ENCODE measurements around the gene U2AF1L4. TPM values are rescaled to one million over a fixed set of nuclear protein-coding genes. Genes with fewer than 3 reads are reported as not detected.

U2AF1L4 gene
- total and polyA plus RNA-seq, 2 experiments from 2014 or later = 30.3 to 61.7 TPM

DNA sequence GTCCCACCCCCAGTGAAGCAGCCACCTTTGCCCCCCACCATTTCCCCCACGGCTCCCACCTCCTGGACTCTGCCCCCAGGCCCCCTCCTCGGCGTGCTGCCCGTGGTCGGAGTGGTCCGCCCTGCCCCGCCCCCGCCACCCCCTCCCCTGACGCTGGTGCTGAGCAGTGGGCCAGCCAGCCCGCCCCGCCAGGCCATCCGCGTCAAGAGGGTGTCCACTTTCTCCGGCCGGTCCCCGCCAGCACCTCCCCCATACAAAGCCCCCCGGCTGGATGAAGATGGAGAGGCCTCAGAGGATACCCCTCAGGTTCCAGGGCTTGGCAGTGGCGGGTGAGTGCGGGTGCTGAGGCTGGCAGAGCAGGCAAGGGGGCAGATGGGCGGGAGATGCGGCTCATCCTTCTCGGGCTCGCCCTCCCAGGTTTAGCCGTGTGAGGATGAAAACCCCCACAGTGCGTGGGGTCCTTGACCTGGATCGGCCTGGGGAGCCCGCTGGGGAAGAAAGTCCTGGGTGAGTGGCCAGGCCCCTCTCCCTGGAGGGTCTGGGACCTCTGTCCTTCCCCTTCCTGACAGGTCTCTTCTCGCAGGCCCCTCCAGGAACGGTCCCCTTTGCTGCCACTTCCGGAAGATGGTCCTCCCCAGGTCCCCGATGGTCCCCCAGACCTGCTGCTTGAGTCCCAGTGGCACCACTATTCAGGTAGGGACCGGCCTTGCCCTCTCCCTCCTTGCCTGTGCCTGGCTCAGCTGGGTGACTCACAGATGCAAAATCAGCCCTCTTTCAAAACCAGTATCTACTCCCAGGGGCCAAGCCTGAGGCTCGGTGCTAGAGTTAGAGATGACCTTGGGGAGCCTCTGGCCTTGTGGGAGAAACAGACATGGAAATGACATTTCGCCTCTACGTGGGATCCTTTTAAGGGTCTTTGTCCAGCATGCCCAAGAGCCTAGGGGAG, 11.8 kb downstream of the U2AF1L4 start:
- no peaks in the 10 kb centered on the region for H3K9me3 ChIP-seq (ENCODE audit: low read depth)
- TF ChIP-seq, protein P1, sequence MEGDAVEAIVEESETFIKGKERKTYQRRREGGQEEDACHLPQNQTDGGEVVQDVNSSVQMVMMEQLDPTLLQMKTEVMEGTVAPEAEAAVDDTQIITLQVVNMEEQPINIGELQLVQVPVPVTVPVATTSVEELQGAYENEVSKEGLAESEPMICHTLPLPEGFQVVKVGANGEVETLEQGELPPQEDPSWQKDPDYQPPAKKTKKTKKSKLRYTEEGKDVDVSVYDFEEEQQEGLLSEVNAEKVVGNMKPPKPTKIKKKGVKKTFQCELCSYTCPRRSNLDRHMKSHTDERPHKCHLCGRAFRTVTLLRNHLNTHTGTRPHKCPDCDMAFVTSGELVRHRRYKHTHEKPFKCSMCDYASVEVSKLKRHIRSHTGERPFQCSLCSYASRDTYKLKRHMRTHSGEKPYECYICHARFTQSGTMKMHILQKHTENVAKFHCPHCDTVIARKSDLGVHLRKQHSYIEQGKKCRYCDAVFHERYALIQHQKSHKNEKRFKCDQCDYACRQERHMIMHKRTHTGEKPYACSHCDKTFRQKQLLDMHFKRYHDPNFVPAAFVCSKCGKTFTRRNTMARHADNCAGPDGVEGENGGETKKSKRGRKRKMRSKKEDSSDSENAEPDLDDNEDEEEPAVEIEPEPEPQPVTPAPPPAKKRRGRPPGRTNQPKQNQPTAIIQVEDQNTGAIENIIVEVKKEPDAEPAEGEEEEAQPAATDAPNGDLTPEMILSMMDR (IDR thresholded peaks at IDR 0.05; ENCODE audit: low read depth, low read length) = no peak
- H3K36me3 ChIP-seq = peaks cover 42% of the 10 kb centered on the region
- no peaks in the 10 kb centered on the region for H3K4me1 ChIP-seq (ENCODE audit: low read depth)
- H3K4me3 ChIP-seq = no peak overlapping the region
- H3K27ac ChIP-seq = no peak overlapping the region
- no peaks in the 10 kb centered on the region for H3K27me3 ChIP-seq
- DNase-seq (ENCODE audit: low read depth in 1 of 2, low spot score in 1 of 2) = no peak

DNA sequence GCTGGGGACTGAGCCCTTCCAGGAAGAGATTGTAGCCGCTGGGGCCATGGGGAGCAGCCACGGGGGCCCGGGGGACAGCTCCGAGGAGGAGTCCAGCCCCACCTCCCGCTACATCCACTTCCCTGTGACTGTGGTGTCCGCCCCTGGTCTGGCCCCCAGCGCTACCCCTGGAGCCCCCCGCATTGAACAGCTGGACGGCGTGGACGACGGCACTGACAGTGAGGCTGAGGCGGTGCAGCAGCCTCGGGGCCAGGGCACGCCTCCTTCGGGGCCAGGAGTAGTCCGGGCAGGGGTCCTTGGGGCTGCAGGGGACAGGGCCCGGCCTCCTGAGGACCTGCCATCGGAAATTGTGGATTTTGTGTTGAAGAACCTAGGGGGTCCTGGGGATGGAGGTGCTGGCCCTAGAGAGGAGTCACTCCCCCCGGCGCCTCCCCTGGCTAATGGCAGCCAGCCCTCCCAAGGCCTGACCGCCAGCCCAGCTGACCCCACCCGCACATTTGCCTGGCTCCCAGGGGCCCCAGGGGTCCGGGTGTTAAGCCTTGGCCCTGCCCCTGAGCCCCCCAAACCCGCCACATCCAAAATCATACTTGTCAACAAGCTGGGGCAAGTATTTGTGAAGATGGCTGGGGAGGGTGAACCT, 12.6 kb downstream of the U2AF1L4 start:
- Histone ChIP-seq H3K4me3 (no peak overlapping the region), H3K27ac (no peak overlapping the region), H3K4me1 (ENCODE audit: low read depth) (no peaks in the 10 kb centered on the region), H3K27me3 (no peaks in the 10 kb centered on the region), H3K9me3 (ENCODE audit: low read depth) (no peaks in the 10 kb centered on the region), H3K36me3 (peaks cover 46% of the 10 kb centered on the region)
- DNase-seq (ENCODE audit: low read depth in 1 of 2, low spot score in 1 of 2) = no peak
- TF ChIP-seq, protein P1 (IDR thresholded peaks at IDR 0.05; ENCODE audit: low read depth, low read length) = no peak

DNA sequence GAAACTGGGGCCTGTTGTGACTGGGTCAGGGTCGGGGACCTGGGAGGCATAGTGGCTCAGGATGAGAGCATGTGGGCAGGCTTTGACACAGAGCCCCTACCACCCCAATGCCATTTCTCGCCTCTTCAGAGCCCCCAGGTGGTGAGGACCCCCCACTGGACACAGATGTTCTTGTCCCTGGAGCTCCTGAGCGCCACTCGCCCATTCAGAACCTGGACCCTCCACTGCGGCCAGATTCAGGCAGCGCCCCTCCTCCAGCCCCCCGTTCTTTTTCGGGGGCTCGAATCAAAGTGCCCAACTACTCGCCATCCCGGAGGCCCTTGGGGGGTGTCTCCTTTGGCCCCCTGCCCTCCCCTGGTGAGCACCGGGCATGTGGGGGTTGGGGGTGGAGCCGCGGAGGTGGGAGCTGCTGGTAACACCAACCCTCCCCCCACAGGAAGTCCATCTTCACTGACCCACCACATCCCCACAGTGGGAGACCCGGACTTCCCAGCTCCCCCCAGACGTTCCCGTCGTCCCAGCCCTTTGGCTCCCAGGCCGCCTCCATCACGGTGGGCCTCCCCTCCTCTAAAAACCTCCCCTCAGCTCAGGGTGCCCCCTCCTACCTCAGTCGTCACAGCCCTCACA, 13.3 kb downstream of the U2AF1L4 start:
- Histone ChIP-seq H3K36me3 (peaks cover 51% of the 10 kb centered on the region), H3K27me3 (no peaks in the 10 kb centered on the region), H3K27ac (no peak overlapping the region), H3K4me3 (no peak overlapping the region), H3K9me3 (ENCODE audit: low read depth) (no peaks in the 10 kb centered on the region), H3K4me1 (ENCODE audit: low read depth) (no peaks in the 10 kb centered on the region)
- TF ChIP-seq, protein P1 (IDR thresholded peaks at IDR 0.05; ENCODE audit: low read depth, low read length) = no peak
- DNase-seq (ENCODE audit: low read depth in 1 of 2, low spot score in 1 of 2) = no peak

DNA sequence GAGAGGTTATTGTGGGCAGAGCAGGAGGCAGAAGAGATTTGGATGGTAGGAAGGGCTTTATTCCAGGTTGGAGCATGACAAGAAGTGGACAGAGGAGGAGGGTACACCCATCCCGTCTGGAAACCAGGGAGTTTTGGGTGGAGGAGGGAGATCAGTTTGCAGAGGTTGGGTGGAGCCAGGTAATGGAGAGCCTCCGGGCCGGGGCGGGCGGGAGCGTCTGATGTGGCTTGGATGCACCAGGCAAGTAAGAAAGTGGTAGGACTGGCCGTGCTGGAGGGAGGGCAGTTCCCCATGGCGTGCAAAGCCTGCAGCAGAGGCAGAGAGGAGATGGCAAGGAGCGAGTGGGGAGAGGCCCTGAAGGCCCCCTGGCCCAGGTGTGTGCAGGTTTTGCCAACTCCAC, 13.9 kb downstream of the U2AF1L4 start:
- Histone ChIP-seq H3K4me3 (no peak overlapping the region), H3K27ac (no peak overlapping the region), H3K36me3 (peaks cover 49% of the 10 kb centered on the region), H3K27me3 (no peaks in the 10 kb centered on the region), H3K9me3 (ENCODE audit: low read depth) (no peaks in the 10 kb centered on the region), H3K4me1 (ENCODE audit: low read depth) (no peaks in the 10 kb centered on the region)
- DNase-seq (ENCODE audit: low read depth in 1 of 2, low spot score in 1 of 2) = no peak
- TF ChIP-seq, protein P1 (IDR thresholded peaks at IDR 0.05; ENCODE audit: low read depth, low read length) = no peak

DNA sequence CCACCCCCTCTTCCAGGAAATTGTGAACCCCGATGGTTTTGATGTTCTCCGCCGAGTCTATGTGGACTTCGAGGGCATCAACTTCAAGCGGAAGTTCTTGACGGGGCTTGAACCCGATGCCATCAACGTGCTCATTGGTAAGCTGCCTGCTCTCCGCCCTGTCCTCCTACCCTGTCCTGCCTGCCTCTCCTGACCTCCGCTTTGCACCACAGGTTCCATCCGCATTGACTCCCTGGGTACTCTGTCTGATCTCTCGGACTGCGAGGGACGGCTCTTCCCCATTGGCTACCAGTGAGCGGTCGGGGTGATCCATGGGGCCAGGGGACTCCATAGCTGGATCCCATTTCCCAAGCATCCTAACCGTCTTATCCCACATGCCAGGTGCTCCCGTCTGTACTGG, 14.9 kb downstream of the U2AF1L4 start:
- H3K27me3 ChIP-seq = no peaks in the 10 kb centered on the region
- no peaks in the 10 kb centered on the region for H3K4me1 ChIP-seq (ENCODE audit: low read depth)
- DNase-seq (ENCODE audit: low read depth in 1 of 2, low spot score in 1 of 2) = no peak
- H3K9me3 ChIP-seq (ENCODE audit: low read depth) = no peaks in the 10 kb centered on the region
- no peak overlapping the region for H3K27ac ChIP-seq
- TF ChIP-seq, protein P1 (IDR thresholded peaks at IDR 0.05; ENCODE audit: low read depth, low read length) = no peak
- H3K4me3 ChIP-seq = no peak overlapping the region
- peaks cover 57% of the 10 kb centered on the region for H3K36me3 ChIP-seq
